Left ventricle myocardium inferior (tissue), 1 donor: ENCODE data around the gene STK4. TPM values are rescaled to one million over a fixed set of nuclear protein-coding genes. Genes with fewer than 3 reads are reported as not detected.

Experiments used
- DNase-seq: peaks from one replicate; pipeline ENCODE4 v3.0.0-alpha.2; 2020
- H3K27ac ChIP-seq: fragments of 200-600 bp; replicated peaks from 2 replicates; pipeline ENCODE4 v1.8.0; 2021
- H3K27me3 ChIP-seq: fragments of 200-600 bp; 2 replicates; pipeline ENCODE4 v1.8.0; 2021; ENCODE audit warnings: low read depth
- H3K36me3 ChIP-seq: fragments of 200-600 bp; 2 replicates; pipeline ENCODE4 v1.8.0; 2021
- H3K4me1 ChIP-seq: fragments of 200-600 bp; 2 replicates; pipeline ENCODE4 v1.8.0; 2021
- H3K4me3 ChIP-seq: fragments of 200-600 bp; 2 replicates; pipeline ENCODE4 v1.8.0; 2021; ENCODE audit warnings: mild to moderate bottlenecking, moderate library complexity
- H3K9me3 ChIP-seq: fragments of 200-600 bp; replicated peaks from 2 replicates; pipeline ENCODE4 v1.8.0; 2021
- CTCF ChIP-seq: fragments of 200-600 bp; IDR thresholded peaks from 2 replicates; pipeline ENCODE4 v1.8.0; 2021; ENCODE audit warnings: antibody characterized with exemption, mild to moderate bottlenecking, borderline replicate concordance
- intact Hi-C: fragments of 100-400 bp; cut with micrococcal nuclease; formaldehyde crosslinking; loops from one replicate; pipeline ENCODE4 v1.11.0; 2022
- total RNA-seq: library from RNA; stranded (reverse); fragmentation: NEBNext Ultra II Directional; extraction: Animal tissue kit (Norgen Biotek cat#: 25700); gene quantifications from one replicate; pipeline ENCODE4 v1.2.1, GENCODE V29; 2021
- donor health status: DM: no; HTN: yes; CAD: no; lungs with severe emphysema.

STK4 gene
- total RNA-seq, 1 donor from 2014 or later = 9.8 TPM

GRCh38 chr20:44997171-44997570, 30.9 kb downstream of the STK4 start:
- no peaks in the 10 kb centered on the region for H3K9me3 ChIP-seq
- peaks cover 25% of the 10 kb centered on the region for H3K4me1 ChIP-seq
- H3K27ac ChIP-seq = no peak overlapping the region
- no peak for DNase-seq
- intact Hi-C loops = no loop called here
- peaks cover 62% of the 10 kb centered on the region for H3K36me3 ChIP-seq
- no peak for TF ChIP-seq CTCF
- H3K4me3 ChIP-seq = no peak overlapping the region
- H3K27me3 ChIP-seq = no peaks in the 10 kb centered on the region

GRCh38 chr20:44997668-44998067, 31.4 kb downstream of the STK4 start:
- Histone ChIP-seq H3K9me3 (no peaks in the 10 kb centered on the region), H3K4me1 (peaks cover 20% of the 10 kb centered on the region), H3K27ac (no peak overlapping the region), H3K27me3 (no peaks in the 10 kb centered on the region), H3K36me3 (peaks cover 64% of the 10 kb centered on the region), H3K4me3 (no peak overlapping the region)
- intact Hi-C loops = no loop called here
- no peak for DNase-seq
- no peak for TF ChIP-seq CTCF

GRCh38 chr20:45008521-45009049, 42.3 kb downstream of the STK4 start:
- intact Hi-C loops = no loop called here
- peaks cover 27% of the 10 kb centered on the region for H3K36me3 ChIP-seq

GRCh38 chr20:45010399-45010828, 44.1 kb downstream of the STK4 start:
- Histone ChIP-seq H3K36me3 (peaks cover 22% of the 10 kb centered on the region), H3K4me3 (no peak overlapping the region), H3K9me3 (no peaks in the 10 kb centered on the region), H3K27me3 (no peaks in the 10 kb centered on the region), H3K27ac (no peak overlapping the region), H3K4me1 (peaks cover 13% of the 10 kb centered on the region)
- no peak for DNase-seq
- no peak for TF ChIP-seq CTCF
- intact Hi-C loops = loop anchor here (5.0 kb wide), 1 partner anchor 82 kb away; no protein-coding TSS in a partner anchor

More at GRCh38 chr20:45008521-45009049, 42.3 kb downstream of the STK4 start:
- Histone ChIP-seq H3K27me3 (no peaks in the 10 kb centered on the region), H3K27ac (no peak overlapping the region), H3K4me3 (no peak overlapping the region), H3K4me1 (no peaks in the 10 kb centered on the region), H3K9me3 (no peaks in the 10 kb centered on the region)
- no peak for DNase-seq
- TF ChIP-seq CTCF = no peak

- H3K27me3 ChIP-seq = no peaks in the 10 kb centered on the region
- no peaks in the 10 kb centered on the region for H3K9me3 ChIP-seq
- H3K27ac ChIP-seq = no peak overlapping the region
- peak; percentile 22 for DNase-seq
- peaks cover 20% of the 10 kb centered on the region for H3K4me1 ChIP-seq
- peaks cover 22% of the 10 kb centered on the region for H3K36me3 ChIP-seq
- intact Hi-C loops = loop anchor here (5.0 kb wide), 1 partner anchor 81 kb away; no protein-coding TSS in a partner anchor
- TF ChIP-seq CTCF = peak; percentile 84
- H3K4me3 ChIP-seq = no peak overlapping the region
Observed at GRCh38 chr20:45011108-45011526, 44.8 kb downstream of the STK4 start.
